Sigmoid colon (tissue), 4 donors: ENCODE data around the gene ZNF433.

Experiments used
- EP300 ChIP-seq, 4 donors: sonication (generic); formaldehyde crosslinking; IDR thresholded peaks; one replicate each; pipeline ENCODE4 v1.6.1; 2017; ENCODE audit warnings: antibody characterized with exemption in 4 of 4
- POLR2A ChIP-seq, 2 donors: fragments of 450-650 bp; IDR thresholded peaks; one replicate each; pipeline ENCODE4 v1.6.1; 2016; ENCODE audit warnings: antibody characterized with exemption in 2 of 2, mild to moderate bottlenecking in 2 of 2, moderate library complexity in 2 of 2
- TF ChIP-seq, protein P1 (sequence below), 4 experiments: fragments of 450-650 bp in 3 of 4; fragments of 200-600 bp in 1 of 4; IDR thresholded peaks; one replicate each; pipeline ENCODE4 v1.5.1; 2016 to 2019; ENCODE audit warnings: antibody characterized with exemption in 4 of 4, mild to moderate bottlenecking in 3 of 4, moderate library complexity in 2 of 4

- TF ChIP-seq POLR2A (IDR thresholded peaks at IDR 0.05) (no peak), EP300 (IDR thresholded peaks at IDR 0.05) (no peak)
- TF ChIP-seq, protein P1, sequence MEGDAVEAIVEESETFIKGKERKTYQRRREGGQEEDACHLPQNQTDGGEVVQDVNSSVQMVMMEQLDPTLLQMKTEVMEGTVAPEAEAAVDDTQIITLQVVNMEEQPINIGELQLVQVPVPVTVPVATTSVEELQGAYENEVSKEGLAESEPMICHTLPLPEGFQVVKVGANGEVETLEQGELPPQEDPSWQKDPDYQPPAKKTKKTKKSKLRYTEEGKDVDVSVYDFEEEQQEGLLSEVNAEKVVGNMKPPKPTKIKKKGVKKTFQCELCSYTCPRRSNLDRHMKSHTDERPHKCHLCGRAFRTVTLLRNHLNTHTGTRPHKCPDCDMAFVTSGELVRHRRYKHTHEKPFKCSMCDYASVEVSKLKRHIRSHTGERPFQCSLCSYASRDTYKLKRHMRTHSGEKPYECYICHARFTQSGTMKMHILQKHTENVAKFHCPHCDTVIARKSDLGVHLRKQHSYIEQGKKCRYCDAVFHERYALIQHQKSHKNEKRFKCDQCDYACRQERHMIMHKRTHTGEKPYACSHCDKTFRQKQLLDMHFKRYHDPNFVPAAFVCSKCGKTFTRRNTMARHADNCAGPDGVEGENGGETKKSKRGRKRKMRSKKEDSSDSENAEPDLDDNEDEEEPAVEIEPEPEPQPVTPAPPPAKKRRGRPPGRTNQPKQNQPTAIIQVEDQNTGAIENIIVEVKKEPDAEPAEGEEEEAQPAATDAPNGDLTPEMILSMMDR (IDR thresholded peaks at IDR 0.05): no peak
Observed at GRCh38 chr19:12015753-12016116, 19.7 kb downstream of the ZNF433 start.
